HG03064 (cell line): Measurements from ENCODE around the gene BRIP1.
"Not testable (repeated sequence)": the region's sequence is repeated elsewhere in the genome, so short reads cannot be mapped to it uniquely, and the experiment has no call there.

Experiments
- ATAC-seq: cut with Tn5 transposase; IDR thresholded peaks from one replicate; pipeline ENCODE4 v1.9.1; 2021; ENCODE audit warnings: low read depth; ENCODE audit not compliant: unreplicated experiment

BRIP1 gene

GRCh38 chr17:61806081-61806828 is 57.1 kb downstream of the BRIP1 start:
- no peak for ATAC-seq

GRCh38 chr17:61805399-61805798 is 57.9 kb downstream of the BRIP1 start:
- ATAC-seq = no peak

- ATAC-seq = no peak
These were observed 59.5 kb downstream of the BRIP1 start for GRCh38 chr17:61803796-61804195.

- no peak for ATAC-seq
These were observed 60.1 kb downstream of the BRIP1 start for GRCh38 chr17:61803216-61803615.

- ATAC-seq = no peak
These were observed 63.4 kb downstream of the BRIP1 start for GRCh38 chr17:61799812-61800484.

- no peak for ATAC-seq
These were observed 66.0 kb downstream of the BRIP1 start for GRCh38 chr17:61797283-61797682.

GRCh38 chr17:61795546-61795945 is 67.8 kb downstream of the BRIP1 start:
- no peak for ATAC-seq

GRCh38 chr17:61794792-61795191 is 68.5 kb downstream of the BRIP1 start:
- no peak for ATAC-seq

GRCh38 chr17:61794242-61794641 is 69.1 kb downstream of the BRIP1 start:
- ATAC-seq = no peak

- no peak for ATAC-seq
These were observed 69.8 kb downstream of the BRIP1 start for GRCh38 chr17:61793565-61793964.

- ATAC-seq = no peak
These were observed 73.5 kb downstream of the BRIP1 start for GRCh38 chr17:61789872-61790271.

- no peak for ATAC-seq
These were observed 77.2 kb downstream of the BRIP1 start for GRCh38 chr17:61786088-61786487.

- no peak for ATAC-seq
These were observed 78.8 kb downstream of the BRIP1 start for GRCh38 chr17:61784510-61784909.

- ATAC-seq = no peak
These were observed 79.6 kb downstream of the BRIP1 start for GRCh38 chr17:61783556-61784304.

GRCh38 chr17:61783120-61783519 is 80.2 kb downstream of the BRIP1 start:
- no peak for ATAC-seq

GRCh38 chr17:61782683-61783082 is 80.6 kb downstream of the BRIP1 start:
- ATAC-seq = no peak

- ATAC-seq = no peak
These were observed 88.0 kb downstream of the BRIP1 start for GRCh38 chr17:61775364-61775763.

GRCh38 chr17:61774724-61775123 is 88.6 kb downstream of the BRIP1 start:
- no peak for ATAC-seq

GRCh38 chr17:61774087-61774486 is 89.2 kb downstream of the BRIP1 start:
- ATAC-seq = not testable (repeated sequence)

GRCh38 chr17:61770752-61771533 is 92.4 kb downstream of the BRIP1 start:
- ATAC-seq = no peak

- no peak for ATAC-seq
These were observed 93.3 kb downstream of the BRIP1 start for GRCh38 chr17:61770043-61770442.
